HEK293 (cell line): ENCODE measurements around the gene MTR.

Experiments used
- CTCF ChIA-PET: fragments of 350-600 bp; formaldehyde crosslinking; extraction: SDS; loops from one replicate; lab custom pipeline; 2021; ENCODE audit warnings: antibody characterized with exemption; lab: Yijun Ruan, JAX
- POLR2A ChIA-PET: fragments of 300-600 bp; formaldehyde crosslinking; extraction: SDS; loops from one replicate; lab custom pipeline; 2020; ENCODE audit warnings: antibody characterized with exemption, inconsistent platforms; lab: Yijun Ruan, JAX
- H3K27ac ChIP-seq: fragments of 200-500 bp; sonication (Bioruptor generic); 2 replicates; pipeline ENCODE4 v1.5.1; 2014; ENCODE audit warnings: low read depth, low read length, control low read depth, inconsistent platforms; ENCODE audit errors: extremely low read depth
- H3K36me3 ChIP-seq, 2 experiments: fragments of 200-500 bp in 1 of 2; sonication (Bioruptor generic) in 1 of 2; 1 replicate in 1 of 2; 2 replicates in 1 of 2; pipeline ENCODE4 v1.5.1; 2014 to 2017; ENCODE audit warnings: inconsistent platforms in 2 of 2, low read length in 2 of 2; ENCODE audit not compliant: control insufficient read depth in 2 of 2, insufficient read depth in 1 of 2
- H3K4me1 ChIP-seq: fragments of 200-500 bp; sonication (Bioruptor generic); 2 replicates; pipeline ENCODE4 v1.5.1; 2014; ENCODE audit warnings: mild to moderate bottlenecking, low read length, inconsistent platforms; ENCODE audit not compliant: control insufficient read depth, insufficient read depth
- H3K4me3 ChIP-seq: 2 replicates; pipeline ENCODE4 v1.5.1; 2011; ENCODE audit warnings: low read depth, mild to moderate bottlenecking, control low read depth, low read length, moderate library complexity
- H3K9me3 ChIP-seq: fragments of 200-500 bp; sonication (Bioruptor generic); 2 replicates; pipeline ENCODE4 v1.5.1; 2014; ENCODE audit warnings: low read depth, low read length, inconsistent platforms; ENCODE audit not compliant: control insufficient read depth, insufficient read depth
- BCL11A ChIP-seq: fragments of 450-650 bp; formaldehyde crosslinking; IDR thresholded peaks from 2 replicates; pipeline ENCODE4 v1.5.1; 2016; ENCODE audit warnings: low read depth, missing biosample characterization, missing genetic modification characterization
- EGR2 ChIP-seq: fragments of 450-650 bp; formaldehyde crosslinking; IDR thresholded peaks from 2 replicates; pipeline ENCODE4 v1.5.1; 2016; ENCODE audit warnings: low read depth, missing biosample characterization, missing genetic modification characterization
- FEZF1 ChIP-seq: fragments of 450-650 bp; formaldehyde crosslinking; IDR thresholded peaks from 2 replicates; pipeline ENCODE4 v1.5.1; 2016; ENCODE audit warnings: missing biosample characterization, missing genetic modification characterization
- GFI1B ChIP-seq: fragments of 450-650 bp; formaldehyde crosslinking; IDR thresholded peaks from 2 replicates; pipeline ENCODE4 v1.5.1; 2016; ENCODE audit warnings: missing biosample characterization, missing genetic modification characterization
- HOXC10 ChIP-seq: sonication (generic); formaldehyde crosslinking; IDR thresholded peaks from 2 replicates; pipeline ENCODE4 v1.8.1; 2023; ENCODE audit warnings: mild to moderate bottlenecking, missing genetic modification reagents
- HOXD13 ChIP-seq: sonication (generic); formaldehyde crosslinking; IDR thresholded peaks from 2 replicates; pipeline ENCODE4 v1.8.0; 2022; ENCODE audit warnings: missing genetic modification reagents, borderline replicate concordance
- KLF1 ChIP-seq: fragments of 450-650 bp; formaldehyde crosslinking; IDR thresholded peaks from 2 replicates; pipeline ENCODE4 v1.5.1; 2016; ENCODE audit warnings: missing biosample characterization, missing genetic modification characterization
- MZF1 ChIP-seq: fragments of 450-650 bp; formaldehyde crosslinking; IDR thresholded peaks from 2 replicates; pipeline ENCODE4 v1.5.1; 2017; ENCODE audit warnings: missing biosample characterization, missing genetic modification characterization, borderline replicate concordance
- PRDM6 ChIP-seq: fragments of 450-650 bp; formaldehyde crosslinking; IDR thresholded peaks from 2 replicates; pipeline ENCODE4 v1.5.1; 2017; ENCODE audit warnings: missing biosample characterization, missing genetic modification characterization
- REPIN1 ChIP-seq: fragments of 450-650 bp; formaldehyde crosslinking; IDR thresholded peaks from 2 replicates; pipeline ENCODE4 v1.5.1; 2017; ENCODE audit warnings: missing biosample characterization, missing genetic modification characterization, low read depth
- TCF7L2 ChIP-seq: IDR thresholded peaks from 2 replicates; pipeline ENCODE4 v1.6.1; 2011; ENCODE audit warnings: low read depth, mild to moderate bottlenecking, inconsistent platforms, low read length, moderate library complexity, borderline replicate concordance
- TRIM28 ChIP-seq: IDR thresholded peaks from 2 replicates; pipeline ENCODE4 v1.6.1; 2011; ENCODE audit warnings: low read length, control low read depth, borderline replicate concordance
- ZBTB17 ChIP-seq: fragments of 450-650 bp; formaldehyde crosslinking; IDR thresholded peaks from 2 replicates; pipeline ENCODE4 v1.5.1; 2016; ENCODE audit warnings: missing biosample characterization, missing genetic modification characterization
- ZBTB20 ChIP-seq: fragments of 450-650 bp; formaldehyde crosslinking; IDR thresholded peaks from 2 replicates; pipeline ENCODE4 v1.5.1; 2016; ENCODE audit warnings: missing biosample characterization, missing genetic modification characterization
- ZFP69B ChIP-seq: fragments of 450-650 bp; formaldehyde crosslinking; IDR thresholded peaks from 2 replicates; pipeline ENCODE4 v1.5.1; 2016; ENCODE audit warnings: missing biosample characterization, missing genetic modification characterization
- ZIC2 ChIP-seq: fragments of 450-650 bp; formaldehyde crosslinking; IDR thresholded peaks from 2 replicates; pipeline ENCODE4 v1.5.1; 2016; ENCODE audit warnings: missing biosample characterization, missing genetic modification characterization
- ZNF2 ChIP-seq: fragments of 450-650 bp; formaldehyde crosslinking; IDR thresholded peaks from 2 replicates; pipeline ENCODE4 v1.5.1; 2016; ENCODE audit warnings: missing biosample characterization, missing genetic modification characterization
- ZNF24 ChIP-seq: fragments of 450-650 bp; formaldehyde crosslinking; IDR thresholded peaks from 2 replicates; pipeline ENCODE4 v1.5.1; 2016; ENCODE audit warnings: missing biosample characterization, missing genetic modification characterization
- ZNF26 ChIP-seq: fragments of 450-650 bp; formaldehyde crosslinking; IDR thresholded peaks from 2 replicates; pipeline ENCODE4 v1.5.1; 2016; ENCODE audit warnings: missing biosample characterization, missing genetic modification characterization
- ZNF266 ChIP-seq: fragments of 450-650 bp; formaldehyde crosslinking; IDR thresholded peaks from 2 replicates; pipeline ENCODE4 v1.5.1; 2016; ENCODE audit warnings: missing biosample characterization, missing genetic modification characterization, low read depth
- ZNF302 ChIP-seq: fragments of 450-650 bp; formaldehyde crosslinking; IDR thresholded peaks from 2 replicates; pipeline ENCODE4 v1.5.1; 2016; ENCODE audit warnings: missing biosample characterization, missing genetic modification characterization, low read depth
- ZNF362 ChIP-seq: fragments of 450-650 bp; formaldehyde crosslinking; IDR thresholded peaks from 2 replicates; pipeline ENCODE4 v1.5.1; 2016; ENCODE audit warnings: missing biosample characterization, missing genetic modification characterization
- ZNF555 ChIP-seq: fragments of 450-650 bp; formaldehyde crosslinking; conservative IDR thresholded peaks from 2 replicates; pipeline ENCODE4 v1.5.1; 2017; ENCODE audit warnings: missing biosample characterization, mild to moderate bottlenecking, missing genetic modification characterization, inconsistent platforms
- ZNF624 ChIP-seq: fragments of 450-650 bp; formaldehyde crosslinking; IDR thresholded peaks from 2 replicates; pipeline ENCODE4 v1.5.1; 2017; ENCODE audit warnings: missing biosample characterization, missing genetic modification characterization
- ZNF629 ChIP-seq: fragments of 450-650 bp; formaldehyde crosslinking; IDR thresholded peaks from 2 replicates; pipeline ENCODE4 v1.5.1; 2017; ENCODE audit warnings: missing biosample characterization, missing genetic modification characterization
- ZNF660 ChIP-seq: fragments of 450-650 bp; IDR thresholded peaks from 2 replicates; pipeline ENCODE4 v1.5.1; 2018; ENCODE audit warnings: missing biosample characterization, mild to moderate bottlenecking, missing genetic modification characterization
- ZNF707 ChIP-seq: fragments of 450-650 bp; formaldehyde crosslinking; IDR thresholded peaks from 2 replicates; pipeline ENCODE4 v1.5.1; 2016; ENCODE audit warnings: missing biosample characterization, missing genetic modification characterization
- ZNF747 ChIP-seq: fragments of 450-650 bp; formaldehyde crosslinking; IDR thresholded peaks from 2 replicates; pipeline ENCODE4 v1.5.1; 2016; ENCODE audit warnings: missing biosample characterization, missing genetic modification characterization
- ZNF785 ChIP-seq: fragments of 450-650 bp; formaldehyde crosslinking; IDR thresholded peaks from 2 replicates; pipeline ENCODE4 v1.5.1; 2016; ENCODE audit warnings: missing biosample characterization, missing genetic modification characterization
- ZSCAN30 ChIP-seq: fragments of 450-650 bp; IDR thresholded peaks from 2 replicates; pipeline ENCODE4 v1.5.1; 2018; ENCODE audit warnings: missing biosample characterization, mild to moderate bottlenecking, missing genetic modification characterization, moderate library complexity

MTR gene

GRCh38 chr1:236794585-236795034, 482 bp upstream of the MTR start (continued):
- TF ChIP-seq ZNF266 (no peak), ZNF707 (tag by site-specific recombination) (no peak), ZNF302 (no peak), ZNF26 (tag by site-specific recombination) (no peak), ZNF555 (tag by site-specific recombination) (no peak), ZNF2 (tag by site-specific recombination) (peak; percentile 82; the same call in 1 of the 2 replicates)

- ChIA-PET POLR2A (interaction anchor here (1.3 kb wide), 1 partner anchor 191 kb away, joined by 5 read pairs; the partner anchor contains the start of gene HEATR1), CTCF (interaction anchor here (0.5 to 1.1 kb wide), 4 partner anchors 12 to 210 kb away, joined by 3 to 4 read pairs (median 4); no protein-coding TSS in a partner anchor)
- H3K4me1 ChIP-seq = peaks cover 6% of the 10 kb centered on the region; the same call in 1 of the 2 replicates
- no peaks in the 10 kb centered on the region for H3K36me3 ChIP-seq
- no peaks in the 10 kb centered on the region for H3K9me3 ChIP-seq
- H3K4me3 ChIP-seq = peak overlapping the region; percentile 73
- H3K27ac ChIP-seq = peak overlapping the region; percentile 78
- TF ChIP-seq TRIM28 = no peak
- peak; percentile 29; the same call in 1 of the 2 replicates for TF ChIP-seq KLF1
- TF ChIP-seq ZNF624 (tag by site-specific recombination) = no peak
- TF ChIP-seq ZNF629 (tag by site-specific recombination) = peak; percentile 72; the same call in 1 of the 2 replicates
- peak; percentile 22; the same call in 1 of the 2 replicates for TF ChIP-seq ZNF660 (tag by site-specific recombination)
- TF ChIP-seq ZNF362 (tag by site-specific recombination) = peak; percentile 91
- 0 out of 2 replicates have a peak, but pooled peaks have one; percentile 4 for TF ChIP-seq REPIN1 (tag by site-specific recombination)
- TF ChIP-seq TCF7L2 = peak; percentile 73; the same call in 1 of the 2 replicates
- TF ChIP-seq PRDM6 (tag by site-specific recombination) = 0 out of 2 replicates have a peak, but pooled peaks have one; percentile 23
- 0 out of 2 replicates have a peak, but pooled peaks have one; percentile 6 for TF ChIP-seq ZFP69B (tag by site-specific recombination)
- TF ChIP-seq ZNF747 (tag by site-specific recombination) = no peak
- TF ChIP-seq EGR2 (tag by site-specific recombination) = peak; percentile 47; the same call in 1 of the 2 replicates
- TF ChIP-seq ZSCAN30 (tag by site-specific recombination) = no peak
- TF ChIP-seq FEZF1 (tag by site-specific recombination) = no peak
- TF ChIP-seq ZBTB20 (tag by site-specific recombination) = peak; percentile 6; the same call in 1 of the 2 replicates
- TF ChIP-seq BCL11A (tag by site-specific recombination) = no peak
- TF ChIP-seq ZNF24 = 0 out of 2 replicates have a peak, but pooled peaks have one; percentile 2
- TF ChIP-seq HOXD13 = no peak
- peak; percentile 93 for TF ChIP-seq ZIC2 (tag by site-specific recombination)
- 0 out of 2 replicates have a peak, but pooled peaks have one; percentile 35 for TF ChIP-seq GFI1B (tag by site-specific recombination)
- TF ChIP-seq MZF1 (tag by site-specific recombination) = peak; percentile 62; the same call in 1 of the 2 replicates
- TF ChIP-seq ZNF785 = no peak
- peak; percentile 19 for TF ChIP-seq ZBTB17 (tag by site-specific recombination)
- no peak for TF ChIP-seq HOXC10
These were observed 920 bp downstream of the MTR start for GRCh38 chr1:236795757-236796667.
